ENCODE measurements around the gene ENOX2. TPM values are rescaled to one million over a fixed set of nuclear protein-coding genes. Genes with fewer than 3 reads are reported as not detected.

ENOX2 gene
- total RNA-seq, 1 experiment from 2014 or later, result 21.4 TPM

- CTCF ChIA-PET, result no interaction called here
- TF ChIP-seq EZH2 (IDR thresholded peaks at IDR 0.05; ENCODE audit: low read depth), result no peak
- no peak for TF ChIP-seq CTCF (conservative IDR thresholded peaks at IDR 0.05)
- Histone ChIP-seq H4K20me1 (ENCODE audit: insufficient read depth) (no peaks in the 10 kb centered on the region), H3K27ac (no peak overlapping the region), H2AFZ (no peak overlapping the region), H3K79me2 (ENCODE audit: low read depth) (no peaks in the 10 kb centered on the region), H3K36me3 (ENCODE audit: low read depth) (0 out of 2 replicates have a peak, but pooled peaks cover 5% of the 10 kb centered on the region), H3K9me2 (ENCODE audit: insufficient read depth) (no peaks in the 10 kb centered on the region), H3K27me3 (ENCODE audit: insufficient read depth, low read depth) (no peaks in the 10 kb centered on the region), H3F3A (ENCODE audit: insufficient read depth, low read depth) (no peaks in the 10 kb centered on the region), H3K4me3 (no peak overlapping the region), H3K4me1 (replicated peaks; ENCODE audit: insufficient read depth) (peaks cover 12% of the 10 kb centered on the region; the same call in 1 of the 2 replicates), H3K9me3 (ENCODE audit: insufficient read depth, low read depth) (no peaks in the 10 kb centered on the region), H3K4me2 (no peak overlapping the region)
- BruUV-seq (replicated peaks), result no TSS peak
- POLR2A ChIA-PET (ENCODE audit: unreplicated experiment), result no interaction called here
- intact Hi-C loops (cut with micrococcal nuclease; ENCODE audit: unreplicated experiment), result no loop called here
- no peak for DNase-seq
These were observed 26.8 kb downstream of the ENOX2 start for GRCh38 chrX:130876226-130876625.

DNA sequence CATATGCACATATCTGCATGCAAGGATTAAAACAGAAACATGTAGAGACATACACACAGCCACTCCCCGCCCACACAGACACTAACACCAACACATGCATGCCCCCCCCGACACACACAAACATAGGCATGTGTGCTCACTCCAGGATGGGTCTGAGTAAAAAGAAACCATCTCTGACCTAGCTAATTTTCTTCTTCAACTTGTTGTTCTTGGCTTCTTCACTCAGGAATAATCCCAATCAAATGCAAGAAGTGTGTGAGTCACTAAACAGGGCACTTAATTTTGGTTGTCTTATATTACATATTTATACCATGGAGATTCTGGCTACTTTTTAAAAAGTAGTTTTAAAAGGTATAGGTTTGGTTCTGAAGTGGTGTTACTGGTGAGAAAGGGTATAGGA lies 28.3 kb downstream of the ENOX2 start:
- POLR2A ChIA-PET (ENCODE audit: unreplicated experiment), result interaction anchor here (0.7 kb wide), 1 partner anchor 285 kb away, joined by 5 read pairs; no protein-coding TSS in a partner anchor
- Histone ChIP-seq H3K4me3 (no peak overlapping the region), H3K4me2 (no peak overlapping the region), H3K27me3 (ENCODE audit: insufficient read depth, low read depth) (no peaks in the 10 kb centered on the region), H3K79me2 (ENCODE audit: low read depth) (no peaks in the 10 kb centered on the region), H3K9me3 (ENCODE audit: insufficient read depth, low read depth) (no peaks in the 10 kb centered on the region), H3K36me3 (ENCODE audit: low read depth) (0 out of 2 replicates have a peak, but pooled peaks cover 5% of the 10 kb centered on the region), H2AFZ (no peak overlapping the region), H3F3A (ENCODE audit: insufficient read depth, low read depth) (no peaks in the 10 kb centered on the region), H3K27ac (no peak overlapping the region), H3K9me2 (ENCODE audit: insufficient read depth) (no peaks in the 10 kb centered on the region), H3K4me1 (replicated peaks; ENCODE audit: insufficient read depth) (peaks cover 11% of the 10 kb centered on the region; the same call in 1 of the 2 replicates), H4K20me1 (ENCODE audit: insufficient read depth) (no peaks in the 10 kb centered on the region)
- no TSS peak for BruUV-seq (replicated peaks)
- TF ChIP-seq EZH2 (IDR thresholded peaks at IDR 0.05; ENCODE audit: low read depth) (no peak), CTCF (conservative IDR thresholded peaks at IDR 0.05) (no peak)
- no peak for DNase-seq
- CTCF ChIA-PET, result interaction anchor here (0.6 kb wide), 1 partner anchor 1273 kb away, joined by 7 read pairs; no protein-coding TSS in a partner anchor
- intact Hi-C loops (cut with micrococcal nuclease; ENCODE audit: unreplicated experiment), result no loop called here

DNA sequence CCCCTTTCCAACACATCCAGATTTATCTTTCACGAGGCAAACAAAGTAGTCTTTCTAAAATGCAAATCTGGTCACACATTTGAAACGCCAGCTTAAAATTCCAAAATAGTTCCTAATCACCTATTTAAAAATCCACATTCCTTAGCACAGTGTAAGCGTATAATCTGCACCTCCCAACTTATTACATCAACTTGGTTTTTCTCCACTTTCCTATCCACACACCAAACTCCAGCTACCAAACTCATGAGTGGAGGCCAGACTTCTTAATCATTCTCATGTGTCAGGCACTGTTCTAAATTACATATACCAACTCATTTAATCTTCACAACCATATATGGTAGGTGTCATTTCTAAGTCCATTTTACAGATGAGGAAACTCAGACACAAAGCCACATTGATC lies 33.8 kb downstream of the ENOX2 start:
- POLR2A ChIA-PET (ENCODE audit: unreplicated experiment), result no interaction called here
- TF ChIP-seq CTCF (conservative IDR thresholded peaks at IDR 0.05), result no peak
- TF ChIP-seq EZH2 (IDR thresholded peaks at IDR 0.05; ENCODE audit: low read depth), result no peak

More for the DNA sequence above, 33.8 kb downstream of the ENOX2 start:
- H3K79me2 ChIP-seq (ENCODE audit: low read depth), result no peaks in the 10 kb centered on the region
- H3K4me3 ChIP-seq, result no peak overlapping the region
- no peaks in the 10 kb centered on the region for H3K4me1 ChIP-seq (replicated peaks; ENCODE audit: insufficient read depth)
- BruUV-seq (replicated peaks), result no TSS peak
- no peaks in the 10 kb centered on the region for H3F3A ChIP-seq (ENCODE audit: insufficient read depth, low read depth)
- DNase-seq, result no peak
- no peak overlapping the region for H3K4me2 ChIP-seq
- H4K20me1 ChIP-seq (ENCODE audit: insufficient read depth), result no peaks in the 10 kb centered on the region
- CTCF ChIA-PET, result no interaction called here
- no peak overlapping the region for H3K27ac ChIP-seq
- intact Hi-C loops (cut with micrococcal nuclease; ENCODE audit: unreplicated experiment), result no loop called here
- H3K9me2 ChIP-seq (ENCODE audit: insufficient read depth), result no peaks in the 10 kb centered on the region
- H3K36me3 ChIP-seq (ENCODE audit: low read depth), result no peaks in the 10 kb centered on the region
- H2AFZ ChIP-seq, result no peak overlapping the region
- no peaks in the 10 kb centered on the region for H3K9me3 ChIP-seq (ENCODE audit: insufficient read depth, low read depth)
- no peaks in the 10 kb centered on the region for H3K27me3 ChIP-seq (ENCODE audit: insufficient read depth, low read depth)

All from PC-9 (cell line).